Endothelial cell of umbilical vein (primary cell): ENCODE measurements around the gene PRPF18. TPM values are rescaled to one million over a fixed set of nuclear protein-coding genes. Genes with fewer than 3 reads are reported as not detected.

Experiments used
- BruUV-seq: library from RNA; stranded (reverse); fragments of 400-500 nt; replicated peaks from 2 replicates; lab custom pipeline; 2021; lab: Mats Ljungman, UMichigan
- CTCF ChIA-PET: fragments of 300-600, 350-600 bp; sonication (Branson Sonifier 250); formaldehyde crosslinking; loops from one replicate; lab custom pipeline; 2021; ENCODE audit warnings: antibody characterized with exemption, inconsistent platforms; lab: Charles Lee
- POLR2A ChIA-PET: fragments of 300-600, 350-600 bp; sonication (Branson Sonifier 250); formaldehyde crosslinking; loops from one replicate; lab custom pipeline; 2021; ENCODE audit warnings: antibody characterized with exemption, inconsistent platforms; lab: Charles Lee
- DNase-seq: peaks from one replicate; pipeline ENCODE4 v3.0.0-alpha.2; 2011; ENCODE audit warnings: low read depth, low spot score
- FAIRE-seq: peaks from 2 replicates; lab custom pipeline; 2011; peaks lifted over from hg19 to GRCh38; lab: Jason Lieb, UNC
- H2AFZ ChIP-seq: 2 replicates; pipeline ENCODE4 v1.6.0; 2012; ENCODE audit warnings: low read depth, low read length, control low read depth, inconsistent platforms
- H3K27ac ChIP-seq: 2 replicates; pipeline ENCODE4 v1.5.1; 2011; ENCODE audit warnings: low read depth, mild to moderate bottlenecking, control low read depth, low read length, moderate library complexity; ENCODE audit not compliant: insufficient read depth
- H3K27me3 ChIP-seq, 2 experiments: 2 replicates each; pipeline versions ENCODE4 v1.6.0 to v1.6.1; 2011; ENCODE audit warnings: low read length in 2 of 2, mixed read lengths in 1 of 2; ENCODE audit not compliant: control insufficient read depth in 2 of 2, insufficient read depth in 2 of 2
- H3K36me3 ChIP-seq, 2 experiments: 2 replicates in 1 of 2; 3 replicates in 1 of 2; pipeline ENCODE4 v1.5.1; 2011; ENCODE audit warnings: low read length in 2 of 2, mild to moderate bottlenecking in 1 of 2, moderate library complexity in 1 of 2; ENCODE audit not compliant: control insufficient read depth in 2 of 2, insufficient read depth in 2 of 2; ENCODE audit errors: extremely low read depth in 1 of 2
- H3K4me1 ChIP-seq: 3 replicates; pipeline ENCODE4 v1.5.1; 2011; ENCODE audit warnings: mild to moderate bottlenecking, low read length; ENCODE audit not compliant: control insufficient read depth, insufficient read depth; ENCODE audit errors: extremely low read depth
- H3K4me2 ChIP-seq: 2 replicates; pipeline ENCODE4 v1.6.1; 2011; ENCODE audit warnings: low read length, control low read depth, mixed read lengths; ENCODE audit not compliant: insufficient read depth
- H3K4me3 ChIP-seq, 3 experiments: fragments of 200-600 bp in 1 of 3; sonication (generic), shearing (Covaris generic) in 1 of 3; replicated peaks in 1 of 3; 2 replicates each; pipeline ENCODE4 v1.5.1; 2011 to 2016; ENCODE audit warnings: control low read depth in 3 of 3, low read length in 3 of 3, mild to moderate bottlenecking in 2 of 3, inconsistent platforms in 1 of 3, low read depth in 1 of 3, moderate library complexity in 1 of 3; ENCODE audit not compliant: insufficient read depth in 1 of 3
- H3K79me2 ChIP-seq: 2 replicates; pipeline ENCODE4 v1.6.0; 2012; ENCODE audit warnings: low read length, inconsistent platforms; ENCODE audit not compliant: control insufficient read depth, insufficient read depth
- H3K9ac ChIP-seq: replicated peaks from 2 replicates; pipeline ENCODE3; 2011; ENCODE audit warnings: low read length, control low read depth; ENCODE audit not compliant: insufficient read depth; ENCODE audit errors: extremely low read depth
- H3K9me1 ChIP-seq: replicated peaks from 3 replicates; pipeline ENCODE4 v1.6.0; 2011; ENCODE audit warnings: mild to moderate bottlenecking, low read length; ENCODE audit not compliant: control insufficient read depth, insufficient read depth; ENCODE audit errors: extremely low read depth
- H3K9me3 ChIP-seq: replicated peaks from 2 replicates; pipeline ENCODE4 v1.5.1; 2012; ENCODE audit warnings: low read length, inconsistent platforms; ENCODE audit not compliant: control insufficient read depth, insufficient read depth
- H4K20me1 ChIP-seq: replicated peaks from 2 replicates; pipeline ENCODE3; 2011; ENCODE audit warnings: mild to moderate bottlenecking, low read length; ENCODE audit not compliant: control insufficient read depth, insufficient read depth; ENCODE audit errors: extremely low read depth
- CTCF ChIP-seq, 2 donors: IDR thresholded peaks; 1 replicate in 1 of 2; 2 replicates in 1 of 2; pipeline ENCODE4 v1.5.1; 2011; ENCODE audit warnings: low read length in 2 of 2, mild to moderate bottlenecking in 2 of 2, moderate library complexity in 2 of 2, control low read depth in 1 of 2, inconsistent platforms in 1 of 2, low read depth in 1 of 2; ENCODE audit not compliant: insufficient read depth in 1 of 2; ENCODE audit errors: extremely low read depth in 1 of 2
- EZH2 ChIP-seq: IDR thresholded peaks from 2 replicates; pipeline ENCODE4 v1.6.1; 2012; ENCODE audit warnings: borderline replicate concordance, low read depth, mild to moderate bottlenecking, moderate library complexity, low read length, inconsistent platforms; ENCODE audit not compliant: severe bottlenecking
- FOS ChIP-seq: IDR thresholded peaks from 2 replicates; pipeline ENCODE4 v1.6.1; 2011; ENCODE audit warnings: mild to moderate bottlenecking, low read length, moderate library complexity, borderline replicate concordance; ENCODE audit not compliant: insufficient read depth
- GATA2 ChIP-seq: IDR thresholded peaks from 2 replicates; pipeline ENCODE4 v1.7.0; 2011; ENCODE audit warnings: low read depth, mild to moderate bottlenecking, moderate library complexity, mixed read lengths, low read length; ENCODE audit not compliant: insufficient read length, insufficient read depth
- JUN ChIP-seq: IDR thresholded peaks from 2 replicates; pipeline ENCODE4 v1.6.1; 2011; ENCODE audit warnings: borderline replicate concordance, low read depth; ENCODE audit not compliant: insufficient read length, insufficient read depth
- MYC ChIP-seq: IDR thresholded peaks from one replicate; pipeline ENCODE4 v1.6.1; 2011; ENCODE audit warnings: mild to moderate bottlenecking, low read depth, low read length
- POLR2A ChIP-seq: IDR thresholded peaks from 2 replicates; pipeline ENCODE4 v1.6.1; 2012; ENCODE audit warnings: low read depth, mild to moderate bottlenecking, control low read depth, low read length
- POLR2AphosphoS5 ChIP-seq: IDR thresholded peaks from 2 replicates; pipeline ENCODE4 v1.6.1; 2012; ENCODE audit warnings: low read depth, mild to moderate bottlenecking, control low read depth, low read length, moderate library complexity; ENCODE audit not compliant: insufficient read depth
- dilution Hi-C: fragments of 300-500 bp; cut with MboI; formaldehyde crosslinking; loops from one replicate; pipeline ENCODE4 v1.15.0; 2019; ENCODE audit warnings: low sequenced_read_pairs; ENCODE audit not compliant: extremely low pct_ligation_motif_present
- intact Hi-C: fragments of 100-400 bp; cut with micrococcal nuclease; formaldehyde crosslinking; loops from one replicate; pipeline ENCODE4 v1.10.0; 2022
- polyA plus RNA-seq, 4 experiments: library from polyadenylated mRNA; depleted of rRNA in 3 of 4; stranded (reverse) in 3 of 4; unstranded in 1 of 4; fragments of >200 nt; gene quantifications; 2 replicates each; pipeline versions ENCODE4 v1.2.1 to v1.2.3, GENCODE V29; 2011 to 2012; ENCODE audit warnings: missing spikeins in 1 of 4
- total RNA-seq: library from RNA; stranded (reverse); gene quantifications from 2 replicates; pipeline ENCODE4 v1.2.3, GENCODE V29; 2021
- TF ChIP-seq, protein P1 (sequence below): IDR thresholded peaks from 2 replicates; pipeline ENCODE4 v1.6.1; 2011; ENCODE audit not compliant: insufficient read depth, insufficient read length

The PRPF18 gene
- total and polyA plus RNA-seq, 2 donors (not counting 3 experiments of a cell fraction or from before 2014, with no cell fraction given) = 7.3 to 21.0 TPM

- no TSS peak for BruUV-seq
- Histone ChIP-seq H3K27me3 (no peaks in the 10 kb centered on the region), H3K79me2 (no peaks in the 10 kb centered on the region), H3K9me3 (no peaks in the 10 kb centered on the region), H3K36me3 (peaks cover 4 to 6% of the 10 kb centered on the region in 2 experiments), H3K27ac (no peak overlapping the region), H4K20me1 (no peaks in the 10 kb centered on the region), H2AFZ (no peak overlapping the region), H3K4me2 (no peak overlapping the region), H3K9me1 (no peaks in the 10 kb centered on the region), H3K9ac (no peak overlapping the region), H3K4me1 (peaks cover 12% of the 10 kb centered on the region), H3K4me3 (no peak overlapping the region)
- no peak for DNase-seq
- ChIA-PET POLR2A (no interaction called here), CTCF (interaction anchor here (1.1 to 1.6 kb wide), 2 partner anchors 10 to 12 kb away, joined by 3 read pairs; no protein-coding TSS in a partner anchor)
- TF ChIP-seq MYC (no peak), EZH2 (no peak), GATA2 (no peak), FOS (no peak), POLR2AphosphoS5 (no peak), CTCF (IDR thresholded peaks at IDR 0.05; ENCODE audit: extremely low read depth in 1 of 2, insufficient read depth in 1 of 2, low read depth in 1 of 2, low read length in 2 of 2) (no peak), POLR2A (no peak), JUN (no peak)
- TF ChIP-seq, protein P1, sequence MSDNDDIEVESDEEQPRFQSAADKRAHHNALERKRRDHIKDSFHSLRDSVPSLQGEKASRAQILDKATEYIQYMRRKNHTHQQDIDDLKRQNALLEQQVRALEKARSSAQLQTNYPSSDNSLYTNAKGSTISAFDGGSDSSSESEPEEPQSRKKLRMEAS = no peak
- intact Hi-C loops = no loop called here
- FAIRE-seq = no peak
- dilution Hi-C loops = no loop called here
These were observed 47.4 kb downstream of the PRPF18 start for GRCh38 chr10:13634207-13634606.
